HG02852 (cell line): Measurements from ENCODE around the gene CCDC66.

ENCODE experiments used
- ATAC-seq: cut with Tn5 transposase; IDR thresholded peaks from one replicate; pipeline ENCODE4 v1.9.1; 2021; ENCODE audit warnings: mild to moderate bottlenecking, moderate library complexity; ENCODE audit not compliant: unreplicated experiment

Gene CCDC66

DNA sequence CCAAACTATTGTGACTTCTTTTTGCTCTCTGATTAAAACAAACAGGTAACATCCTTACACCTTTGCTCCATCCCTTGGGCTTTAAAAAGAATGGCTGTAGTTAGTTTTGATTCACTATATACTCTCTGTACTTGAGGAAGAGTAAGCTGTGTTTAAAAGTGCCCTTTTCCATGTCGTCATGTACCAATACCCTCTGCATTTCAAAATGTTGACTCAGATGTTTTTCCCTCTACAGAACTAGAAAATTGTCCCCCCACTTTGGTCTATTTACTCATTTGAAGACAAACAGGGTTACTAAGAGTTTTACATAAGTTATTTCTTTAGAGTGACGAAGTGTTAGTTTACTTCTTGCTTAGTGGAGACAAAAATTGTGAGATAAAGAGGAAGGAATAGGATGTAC, 63.4 kb downstream of the CCDC66 start:
- no peak for ATAC-seq

DNA sequence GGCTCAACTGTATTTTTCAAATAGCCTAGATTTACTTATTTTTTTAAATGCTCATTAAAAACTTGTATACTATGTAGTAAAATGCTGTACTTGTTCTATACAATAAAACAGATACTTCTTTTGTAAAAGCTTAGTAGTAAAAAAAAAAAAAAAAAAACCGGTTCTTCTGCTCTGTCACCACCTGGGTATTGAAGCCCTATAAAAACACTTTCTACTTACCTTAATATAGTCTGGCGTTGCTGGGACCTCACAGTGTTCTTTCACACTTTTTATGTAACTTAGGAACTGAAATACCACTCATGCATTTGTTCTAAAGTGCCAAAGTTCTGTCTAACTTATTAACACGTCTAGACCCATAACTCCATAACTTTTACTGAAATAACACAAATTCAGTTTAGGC, 64.7 kb downstream of the CCDC66 start:
- ATAC-seq = no peak

DNA sequence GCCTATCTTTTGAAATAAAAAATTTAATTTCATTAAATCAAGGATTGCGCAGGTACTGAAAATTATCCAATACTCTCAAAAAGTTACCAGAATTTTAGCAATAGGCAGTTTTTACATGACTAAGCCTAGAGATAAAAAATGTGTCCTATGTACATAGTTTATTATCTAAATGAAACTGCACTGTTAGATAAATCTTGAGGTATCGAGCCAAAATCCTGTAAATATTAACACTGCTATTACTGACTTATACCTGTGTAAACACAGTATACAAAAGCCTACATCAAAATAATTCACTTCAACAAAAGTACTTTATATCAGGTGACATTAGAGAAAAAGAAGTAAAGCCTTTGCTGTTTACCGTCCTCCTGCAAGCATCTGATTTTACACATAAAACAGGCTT, 65.4 kb downstream of the CCDC66 start:
- ATAC-seq = no peak

DNA sequence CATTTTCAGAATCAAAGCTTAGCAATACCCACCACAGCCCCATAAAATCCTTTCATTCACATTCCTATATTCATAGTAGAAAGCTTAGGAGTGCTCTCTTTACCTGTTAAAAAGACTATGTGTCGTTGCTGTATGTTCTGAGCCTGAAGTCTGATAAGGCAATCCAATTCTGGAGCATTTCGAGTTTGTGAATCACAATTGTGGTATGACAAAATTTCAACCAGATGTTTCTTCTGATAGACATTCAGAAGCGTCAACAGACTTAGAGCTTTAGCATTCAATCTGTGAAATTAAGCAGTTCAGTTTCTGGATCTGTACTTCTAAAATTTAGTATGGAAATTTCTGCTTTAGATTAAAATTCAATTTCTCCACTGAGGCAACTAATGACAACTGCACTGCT, 67.8 kb downstream of the CCDC66 start:
- no peak for ATAC-seq

DNA sequence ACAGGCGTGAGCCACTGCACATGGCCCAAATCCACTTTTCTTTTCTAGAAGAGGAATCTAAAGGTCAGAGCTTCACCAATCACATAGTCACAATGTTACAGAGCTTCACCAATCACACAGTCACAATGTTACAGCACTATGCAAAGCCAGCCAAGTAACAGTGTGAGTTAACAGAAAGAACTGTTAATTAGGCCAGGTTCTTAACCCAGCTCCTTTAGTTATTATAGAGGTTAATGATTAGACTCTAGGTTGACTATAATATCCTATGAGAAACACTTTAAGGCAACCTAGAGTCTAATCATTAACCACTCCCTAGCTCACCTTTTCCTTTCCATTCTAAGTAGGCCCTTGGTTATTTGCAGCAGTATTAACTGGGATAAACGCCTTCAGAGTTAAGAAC, 72.1 kb downstream of the CCDC66 start:
- no peak for ATAC-seq

DNA sequence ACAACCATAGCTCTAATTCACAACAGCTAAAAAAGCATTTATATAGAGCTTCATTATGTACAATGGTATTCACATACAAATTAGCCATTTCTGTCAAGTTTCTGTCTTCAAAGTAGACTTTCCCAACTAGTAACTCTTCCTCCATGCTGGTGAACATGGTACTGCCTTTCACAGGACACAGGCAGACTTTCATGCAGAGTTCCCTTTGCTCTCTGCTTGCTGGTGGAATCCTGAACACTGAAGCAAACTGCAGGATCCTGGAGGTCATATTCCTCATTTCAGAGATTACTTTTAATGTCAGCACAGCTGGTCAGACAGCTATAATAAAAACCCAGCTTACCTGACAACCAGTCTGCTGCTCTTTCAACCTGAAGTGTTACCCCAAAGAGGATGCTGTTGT, 72.5 kb downstream of the CCDC66 start:
- ATAC-seq = no peak

DNA sequence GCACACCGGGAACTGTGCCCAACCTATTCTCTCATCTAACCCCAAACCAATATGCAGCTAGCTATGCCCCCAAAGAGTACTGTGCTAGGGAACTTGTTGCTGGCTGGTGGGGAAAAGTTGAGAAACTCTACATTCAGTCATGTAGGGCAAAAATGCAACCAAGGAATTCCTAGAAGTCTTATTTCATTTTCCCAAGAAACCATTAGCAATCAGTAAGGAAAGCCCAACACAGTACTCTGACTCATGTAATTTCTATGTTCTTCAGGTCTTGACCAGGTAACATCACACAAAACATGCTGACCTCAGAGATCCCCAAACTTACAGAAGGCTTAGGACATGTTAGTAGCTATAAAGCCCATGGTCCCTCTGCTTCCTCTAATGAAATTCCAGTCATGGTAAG, 74.0 kb downstream of the CCDC66 start:
- no peak for ATAC-seq

DNA sequence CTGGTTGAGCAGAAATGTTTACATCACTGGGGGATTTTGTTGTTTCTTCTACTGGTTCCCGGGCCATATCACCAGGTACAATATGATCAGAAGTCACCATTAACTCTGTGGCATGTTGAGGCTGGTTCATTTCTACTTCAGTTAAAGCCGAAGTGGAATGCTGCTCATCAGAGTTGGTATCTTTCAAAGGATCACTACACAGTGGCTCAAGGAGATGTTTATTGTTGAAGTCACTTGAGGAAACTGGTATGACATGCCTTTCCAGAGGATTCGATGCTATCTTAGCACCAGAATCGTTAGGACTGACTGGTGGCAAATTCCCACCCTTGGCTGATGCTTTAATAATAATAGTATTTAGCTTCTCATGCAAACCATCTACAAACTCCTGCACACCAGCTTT, 76.2 kb downstream of the CCDC66 start:
- ATAC-seq = no peak

DNA sequence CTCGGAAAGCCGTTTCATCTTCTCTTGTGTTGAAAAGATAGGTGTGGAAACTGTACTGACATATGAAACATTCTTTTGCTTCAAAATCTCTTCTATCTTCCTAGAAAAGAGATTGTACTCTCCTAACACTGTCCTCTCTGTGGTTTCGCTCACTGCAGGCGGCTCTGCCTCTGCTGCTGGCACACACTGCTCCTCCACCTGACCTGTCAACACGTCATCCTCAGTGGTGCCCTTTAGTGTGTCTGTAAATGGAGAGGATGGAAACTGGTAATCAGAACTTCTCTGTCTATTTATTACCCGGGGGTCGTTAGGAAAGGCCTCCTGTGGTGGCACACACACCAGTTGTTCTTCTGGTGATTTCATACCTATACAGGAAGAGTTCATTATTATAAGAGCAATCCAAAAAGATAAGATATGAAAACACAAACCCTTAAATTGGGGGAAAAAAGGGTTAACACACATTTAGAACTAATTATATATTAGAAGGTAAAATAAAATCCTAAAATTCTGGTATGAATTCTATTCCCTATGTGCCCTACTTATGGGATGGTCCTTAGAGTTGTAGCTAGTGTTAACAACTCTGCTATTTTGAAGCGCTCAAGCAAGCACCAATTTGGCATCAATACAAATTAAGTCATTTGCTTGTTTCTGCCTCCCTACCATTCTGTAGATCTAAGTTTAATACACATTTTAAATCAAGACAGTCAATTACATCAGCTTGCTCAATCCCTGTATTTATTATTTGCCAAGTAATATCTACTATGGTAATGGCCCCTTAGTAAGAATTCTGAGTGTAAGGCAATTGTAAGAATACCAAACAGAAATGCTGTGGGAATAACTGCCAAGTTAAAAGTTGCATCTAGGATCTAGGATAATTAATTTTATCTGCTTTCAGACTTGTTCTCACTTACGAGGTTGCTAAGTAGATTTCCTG, 76.9 kb downstream of the CCDC66 start:
- no peak for ATAC-seq

DNA sequence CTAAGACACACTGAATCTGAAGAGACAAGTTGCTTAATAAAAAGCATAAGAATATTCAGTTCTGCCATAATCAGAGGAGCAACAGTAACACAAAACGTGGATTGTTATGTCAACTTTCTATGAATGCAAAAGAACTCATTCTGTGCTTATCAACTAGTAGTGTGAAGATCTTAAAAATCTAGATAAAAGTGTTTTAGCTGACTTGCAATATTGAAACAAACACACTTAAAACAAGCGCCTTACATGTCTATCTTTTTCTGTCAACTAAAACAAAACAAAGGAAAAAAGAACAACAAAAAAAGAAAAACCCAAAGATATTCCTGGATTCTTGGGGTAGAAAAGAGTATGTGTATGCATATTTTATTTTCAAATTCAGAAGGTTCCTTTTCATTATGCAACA, 88.4 kb downstream of the CCDC66 start:
- ATAC-seq = no peak

DNA sequence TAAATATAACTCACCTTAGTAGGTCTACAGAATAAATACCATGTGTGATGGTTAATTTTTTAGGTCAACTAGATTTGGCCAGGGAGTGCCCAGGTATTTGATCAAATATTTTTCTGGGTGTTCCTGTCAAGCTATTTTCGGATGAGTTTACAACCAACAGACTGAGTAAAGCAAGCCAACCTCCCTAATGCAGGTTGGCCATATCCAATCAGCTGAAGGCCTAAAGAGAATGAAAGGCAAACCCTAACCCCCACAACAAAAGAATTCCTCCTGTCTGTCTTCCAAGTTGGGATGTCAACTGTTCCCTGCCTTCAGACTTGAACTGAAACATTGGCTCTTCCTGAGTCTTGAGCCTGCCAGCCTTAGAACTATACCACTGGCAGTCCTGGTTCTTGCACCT, 97.5 kb downstream of the CCDC66 start:
- no peak for ATAC-seq

DNA sequence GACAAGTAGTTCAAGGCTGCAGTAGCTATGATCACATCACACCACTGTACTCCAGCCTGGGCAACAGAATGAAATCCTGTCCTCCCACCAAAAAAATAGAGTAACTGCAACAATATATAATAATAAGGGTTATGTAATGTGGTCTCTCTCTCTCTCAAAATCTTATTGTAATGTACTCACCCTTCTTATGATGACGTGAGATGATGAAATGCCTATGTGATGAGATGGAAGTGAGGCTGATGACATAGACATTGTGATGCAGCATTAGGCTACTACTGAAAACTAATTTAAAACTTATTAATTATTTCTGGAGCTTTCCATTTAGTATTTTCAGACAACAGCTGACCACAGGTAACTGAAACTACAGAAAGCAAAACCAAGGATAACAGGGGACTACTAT, 98.7 kb downstream of the CCDC66 start:
- ATAC-seq = no peak

DNA sequence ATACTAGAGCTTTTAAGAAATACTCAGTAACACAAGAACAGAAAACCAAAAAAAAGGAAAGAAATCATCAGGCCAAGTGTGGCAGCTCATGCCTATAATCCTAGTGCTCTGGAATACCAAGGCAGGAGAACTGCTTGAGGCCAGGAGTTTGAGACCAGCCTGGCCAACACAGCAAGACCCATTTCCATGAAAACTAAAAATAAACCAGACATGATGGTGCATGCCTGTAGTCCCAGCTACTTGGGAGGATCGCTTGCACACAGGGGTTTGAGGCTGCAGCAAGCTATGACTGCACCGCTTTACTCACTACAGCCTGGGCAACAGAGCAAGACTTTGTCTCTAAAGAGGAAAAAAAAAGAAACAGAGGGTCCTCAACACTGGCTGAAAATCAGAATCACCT, 107.8 kb downstream of the CCDC66 start:
- no peak for ATAC-seq

DNA sequence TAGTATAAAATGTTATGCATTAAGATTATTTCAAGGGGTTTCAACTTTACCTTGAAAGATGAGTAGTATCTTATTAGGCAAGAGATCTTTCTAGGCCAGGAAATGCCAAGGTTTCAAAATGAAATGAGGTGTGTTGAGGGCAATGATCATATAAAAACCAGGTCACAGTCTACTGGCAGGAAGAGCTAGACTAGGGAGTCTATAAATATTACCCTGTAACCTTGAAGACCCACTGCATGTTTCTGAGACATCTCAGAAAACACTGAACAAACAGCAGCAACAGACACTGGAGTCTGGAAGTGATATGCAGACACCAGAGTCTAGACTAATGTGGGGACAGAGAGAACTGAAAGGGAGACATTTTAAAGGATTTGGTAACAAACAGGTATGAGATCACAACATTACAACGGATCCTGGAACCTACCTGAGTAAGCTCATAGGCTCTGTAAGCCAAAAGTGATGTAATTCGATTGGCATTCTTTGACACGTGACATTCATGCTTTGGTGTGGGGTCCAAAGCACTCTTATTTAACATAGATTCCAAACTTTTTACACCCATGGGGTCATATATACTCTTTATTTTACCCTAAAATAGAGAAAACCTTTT, 111.1 kb downstream of the CCDC66 start:
- ATAC-seq = no peak
